Measurements from ENCODE around the gene SLC37A1. TPM values are rescaled to one million over a fixed set of nuclear protein-coding genes. Genes with fewer than 3 reads are reported as not detected.
A peak's percentile ranks its signal among the peaks of the same experiment; 100 is the strongest.

The SLC37A1 gene
- total RNA-seq, 1 donor from 2014 or later, result 24.8 TPM

DNA sequence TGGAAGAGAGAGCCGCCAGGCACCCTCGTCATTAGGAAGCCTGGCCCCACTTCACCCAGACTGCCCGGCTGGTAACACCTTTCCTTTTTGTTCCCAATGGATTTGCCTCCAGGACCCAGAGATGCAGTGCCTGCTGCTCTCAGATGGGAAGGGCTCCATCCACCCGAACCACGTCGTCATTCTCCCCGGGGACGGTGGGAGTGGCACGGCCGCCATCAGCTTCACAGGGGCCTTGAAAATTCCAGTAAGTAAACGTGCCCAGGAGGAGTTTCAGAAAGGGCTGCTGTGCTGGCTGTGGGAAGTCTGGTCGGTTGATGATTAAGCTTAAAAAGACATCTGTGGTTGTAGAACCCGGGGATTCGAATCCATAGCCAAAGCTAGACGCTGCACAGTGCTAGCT lies 45.2 kb downstream of the SLC37A1 start:
- no peak for DNase-seq (ENCODE audit: extremely low spot score, unreplicated experiment)
- no peaks in the 10 kb centered on the region for H3K9me3 Mint-ChIP-seq
- H3K27me3 Mint-ChIP-seq, result no peaks in the 10 kb centered on the region
- TF ChIP-seq, protein P1, sequence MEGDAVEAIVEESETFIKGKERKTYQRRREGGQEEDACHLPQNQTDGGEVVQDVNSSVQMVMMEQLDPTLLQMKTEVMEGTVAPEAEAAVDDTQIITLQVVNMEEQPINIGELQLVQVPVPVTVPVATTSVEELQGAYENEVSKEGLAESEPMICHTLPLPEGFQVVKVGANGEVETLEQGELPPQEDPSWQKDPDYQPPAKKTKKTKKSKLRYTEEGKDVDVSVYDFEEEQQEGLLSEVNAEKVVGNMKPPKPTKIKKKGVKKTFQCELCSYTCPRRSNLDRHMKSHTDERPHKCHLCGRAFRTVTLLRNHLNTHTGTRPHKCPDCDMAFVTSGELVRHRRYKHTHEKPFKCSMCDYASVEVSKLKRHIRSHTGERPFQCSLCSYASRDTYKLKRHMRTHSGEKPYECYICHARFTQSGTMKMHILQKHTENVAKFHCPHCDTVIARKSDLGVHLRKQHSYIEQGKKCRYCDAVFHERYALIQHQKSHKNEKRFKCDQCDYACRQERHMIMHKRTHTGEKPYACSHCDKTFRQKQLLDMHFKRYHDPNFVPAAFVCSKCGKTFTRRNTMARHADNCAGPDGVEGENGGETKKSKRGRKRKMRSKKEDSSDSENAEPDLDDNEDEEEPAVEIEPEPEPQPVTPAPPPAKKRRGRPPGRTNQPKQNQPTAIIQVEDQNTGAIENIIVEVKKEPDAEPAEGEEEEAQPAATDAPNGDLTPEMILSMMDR (conservative IDR thresholded peaks at IDR 0.05), result no peak
- H3K36me3 Mint-ChIP-seq, result peaks cover 4% of the 10 kb centered on the region
- peaks cover 28% of the 10 kb centered on the region for H3K4me1 Mint-ChIP-seq (ENCODE audit: unreplicated experiment)
- H3K4me3 Mint-ChIP-seq, result no peak overlapping the region
- H3K27ac Mint-ChIP-seq, result no peak overlapping the region

DNA sequence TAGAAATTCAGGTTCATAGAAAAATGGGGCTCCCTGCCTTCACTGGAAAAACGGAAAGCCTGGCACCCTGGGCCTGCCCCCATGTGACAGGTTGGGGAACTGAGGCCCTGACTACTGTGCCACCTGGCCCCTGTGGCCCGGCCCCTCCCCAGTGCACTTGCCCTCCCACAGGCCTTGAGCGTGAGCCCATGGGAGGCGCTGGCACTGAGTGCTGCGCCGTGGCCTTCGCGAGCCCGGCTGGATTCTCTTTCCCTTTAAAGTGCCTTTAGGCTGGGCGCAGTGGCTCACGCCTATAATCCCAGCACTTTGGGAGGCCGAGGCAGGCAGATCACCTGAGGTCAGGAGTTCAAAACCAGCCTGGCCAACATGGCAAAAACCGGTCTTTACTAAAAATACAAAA lies 45.7 kb downstream of the SLC37A1 start:
- Mint-ChIP-seq H3K4me3 (no peak overlapping the region), H3K4me1 (ENCODE audit: unreplicated experiment) (peaks cover 25% of the 10 kb centered on the region), H3K27ac (no peak overlapping the region), H3K9me3 (no peaks in the 10 kb centered on the region), H3K36me3 (peaks cover 4% of the 10 kb centered on the region), H3K27me3 (no peaks in the 10 kb centered on the region)
- no peak for DNase-seq (ENCODE audit: extremely low spot score, unreplicated experiment)
- TF ChIP-seq, protein P1 (conservative IDR thresholded peaks at IDR 0.05), result no peak

DNA sequence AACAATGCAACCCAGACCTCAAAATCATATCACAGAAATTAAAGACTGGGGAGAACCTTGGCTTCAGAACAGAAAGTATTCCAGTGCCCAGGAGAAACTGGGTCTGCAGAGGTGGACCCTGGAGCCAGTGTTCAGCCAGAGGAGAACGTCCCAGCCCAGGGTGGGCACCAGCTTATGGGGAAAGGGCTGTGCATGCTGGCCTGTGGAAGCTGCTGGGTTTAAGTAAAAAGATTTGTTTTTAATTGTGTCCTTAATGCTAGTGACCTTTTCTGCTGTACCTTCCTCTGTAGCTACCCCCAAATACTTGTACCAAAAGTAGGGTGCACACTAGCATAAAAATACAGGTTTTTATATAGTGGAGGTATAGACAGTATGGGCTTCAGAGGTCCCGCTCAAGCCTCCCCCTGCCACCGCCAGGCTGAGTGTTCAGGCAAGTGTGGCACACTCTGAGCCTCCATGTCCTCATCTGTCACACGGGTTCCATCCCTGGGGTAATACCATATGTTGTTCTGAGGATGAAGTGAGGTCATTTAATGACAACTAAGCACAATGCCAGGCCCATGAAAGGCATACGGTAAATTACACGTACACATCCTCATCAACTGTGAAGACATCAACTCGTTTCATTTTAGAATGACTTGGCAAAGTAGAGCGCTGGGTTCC lies 47.0 kb downstream of the SLC37A1 start:
- no peaks in the 10 kb centered on the region for H3K27me3 Mint-ChIP-seq
- peaks cover 25% of the 10 kb centered on the region for H3K4me1 Mint-ChIP-seq (ENCODE audit: unreplicated experiment)

DNA sequence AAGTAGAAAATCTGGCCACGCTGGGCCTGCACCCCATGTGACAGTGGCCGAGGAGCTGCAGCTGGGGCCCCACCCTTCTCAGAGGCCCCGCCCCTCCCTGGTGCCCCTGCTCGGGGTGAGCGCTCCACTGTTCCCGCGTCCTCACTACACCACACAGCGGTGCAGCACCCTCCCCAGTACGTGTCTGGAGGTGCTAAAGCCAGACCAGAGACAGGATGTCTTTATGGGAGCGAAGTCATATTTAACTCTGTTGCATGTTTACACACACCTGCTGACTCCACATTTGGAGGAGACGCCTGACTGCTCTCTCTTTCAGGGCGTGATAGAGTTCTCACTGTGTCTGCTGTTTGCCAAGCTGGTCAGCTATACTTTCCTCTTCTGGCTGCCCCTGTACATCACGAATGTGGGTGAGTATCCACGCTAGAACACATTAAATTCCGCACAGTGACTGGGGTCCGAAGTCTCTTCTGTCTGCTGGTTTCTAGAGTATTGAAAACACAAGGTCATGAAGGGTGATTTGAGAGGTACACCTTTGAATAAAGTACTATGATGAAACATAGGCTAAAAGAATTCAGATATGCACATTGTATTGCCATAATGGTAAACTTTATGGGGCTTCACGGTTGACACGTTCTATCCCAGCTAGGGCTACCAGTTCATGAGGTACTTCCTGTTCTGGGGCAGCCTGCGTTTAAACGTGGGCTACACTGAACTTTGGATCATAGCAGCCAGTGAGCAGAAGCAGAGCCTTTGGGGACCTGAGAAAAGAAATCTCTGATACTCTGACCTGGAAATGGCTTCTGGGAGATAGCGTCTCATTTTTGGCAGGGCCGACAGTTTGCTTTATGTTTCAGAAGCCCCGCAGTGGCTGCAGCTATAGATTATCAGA lies 48.4 kb downstream of the SLC37A1 start:
- no peaks in the 10 kb centered on the region for H3K9me3 Mint-ChIP-seq
- H3K4me3 Mint-ChIP-seq, result no peak overlapping the region
- H3K36me3 Mint-ChIP-seq, result peaks cover 4% of the 10 kb centered on the region
- H3K4me1 Mint-ChIP-seq (ENCODE audit: unreplicated experiment), result peaks cover 25% of the 10 kb centered on the region
- H3K27ac Mint-ChIP-seq, result peak overlapping the region; percentile 57
- TF ChIP-seq, protein P1 (conservative IDR thresholded peaks at IDR 0.05), result no peak
- no peak for DNase-seq (ENCODE audit: extremely low spot score, unreplicated experiment)
- H3K27me3 Mint-ChIP-seq, result no peaks in the 10 kb centered on the region

More for the DNA sequence above, 47.0 kb downstream of the SLC37A1 start:
- H3K36me3 Mint-ChIP-seq, result peaks cover 4% of the 10 kb centered on the region
- no peaks in the 10 kb centered on the region for H3K9me3 Mint-ChIP-seq
- no peak overlapping the region for H3K4me3 Mint-ChIP-seq
- H3K27ac Mint-ChIP-seq, result peak overlapping the region; percentile 0
- TF ChIP-seq, protein P1 (conservative IDR thresholded peaks at IDR 0.05), result no peak
- no peak for DNase-seq (ENCODE audit: extremely low spot score, unreplicated experiment)

DNA sequence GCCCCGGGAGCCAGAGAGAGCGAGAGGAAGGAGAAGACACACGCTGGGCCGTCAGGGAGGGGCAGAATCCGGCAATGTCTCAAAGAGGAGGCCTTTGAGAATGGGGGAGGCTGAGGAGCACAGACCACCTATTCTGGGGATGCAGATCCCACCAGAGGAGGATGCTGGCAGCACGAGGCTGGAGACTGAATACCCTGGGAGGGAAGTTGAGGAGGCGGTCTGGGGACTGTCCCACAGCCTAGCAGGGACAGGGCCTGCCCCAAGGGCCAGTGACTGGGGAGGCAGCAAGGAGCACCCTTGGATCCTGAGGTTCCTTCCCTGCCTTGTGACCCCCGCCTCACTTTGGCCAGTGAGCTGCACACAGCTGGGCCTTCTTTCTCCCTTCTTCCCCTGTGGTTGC lies 49.2 kb downstream of the SLC37A1 start:
- peaks cover 4% of the 10 kb centered on the region for H3K36me3 Mint-ChIP-seq
- H3K4me1 Mint-ChIP-seq (ENCODE audit: unreplicated experiment), result peaks cover 25% of the 10 kb centered on the region
- DNase-seq (ENCODE audit: extremely low spot score, unreplicated experiment), result no peak
- H3K27me3 Mint-ChIP-seq, result no peaks in the 10 kb centered on the region
- peak overlapping the region; percentile 57 for H3K27ac Mint-ChIP-seq
- TF ChIP-seq, protein P1 (conservative IDR thresholded peaks at IDR 0.05), result no peak
- H3K4me3 Mint-ChIP-seq, result no peak overlapping the region
- no peaks in the 10 kb centered on the region for H3K9me3 Mint-ChIP-seq

All from type B pancreatic cell (in vitro differentiated cells).